Neutrophil (primary cell): ENCODE measurements around the gene MC2R.

Experiments used
- H3K27ac ChIP-seq: fragments of 200-600 bp; sonication (generic); 2 replicates; pipeline ENCODE4 v1.5.1; 2016; ENCODE audit warnings: mild to moderate bottlenecking, moderate library complexity
- H3K27me3 ChIP-seq: fragments of 200-600 bp; sonication (generic); 2 replicates; pipeline ENCODE4 v1.6.0; 2016; ENCODE audit warnings: mild to moderate bottlenecking
- H3K36me3 ChIP-seq: fragments of 200-600 bp; sonication (generic); 2 replicates; pipeline ENCODE4 v1.5.1; 2017
- H3K4me1 ChIP-seq, 2 experiments: fragments of 200-600 bp in 1 of 2; sonication (generic) in 1 of 2; 1 replicate in 1 of 2; 2 replicates in 1 of 2; pipeline versions ENCODE4 v1.5.1 to v1.6.1; 2013 to 2016; ENCODE audit warnings: low read depth in 1 of 2, low read length in 1 of 2, mild to moderate bottlenecking in 1 of 2, moderate library complexity in 1 of 2; ENCODE audit not compliant: control insufficient read depth in 1 of 2, insufficient read depth in 1 of 2
- H3K4me3 ChIP-seq, 2 experiments: fragments of 200-600 bp in 1 of 2; sonication (generic) in 1 of 2; 1 replicate in 1 of 2; 2 replicates in 1 of 2; pipeline ENCODE4 v1.5.1; 2013 to 2016; ENCODE audit warnings: low read depth in 1 of 2, low read length in 1 of 2, mild to moderate bottlenecking in 1 of 2, moderate library complexity in 1 of 2
- H3K9me3 ChIP-seq: fragments of 200-600 bp; sonication (generic); 2 replicates; pipeline ENCODE4 v1.5.1; 2016
- TF ChIP-seq, protein P1 (sequence below): fragments of 200-600 bp; sonication (generic); IDR thresholded peaks from 2 replicates; pipeline ENCODE4 v1.5.1; 2016; ENCODE audit warnings: antibody characterized with exemption

MC2R gene

DNA sequence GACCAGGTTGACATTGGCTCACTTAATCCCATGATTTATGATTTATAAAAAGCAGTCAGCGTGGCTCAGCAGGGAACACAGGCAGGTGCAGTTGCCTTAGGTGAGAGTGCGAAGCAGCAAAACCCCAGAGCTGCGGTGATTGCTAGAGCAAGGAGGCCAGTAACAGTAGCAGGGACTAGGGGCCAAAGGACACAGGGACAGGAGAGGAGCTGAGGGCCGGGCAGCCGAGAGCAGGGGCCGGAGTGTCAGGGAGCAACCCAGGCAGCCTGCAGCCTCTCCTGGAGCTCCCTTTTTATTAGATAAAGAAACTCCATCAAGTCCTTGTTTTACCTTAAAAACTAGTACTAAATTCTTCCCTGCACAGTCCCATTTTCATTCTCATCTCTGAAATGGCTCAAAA lies 4.3 kb downstream of the MC2R start:
- no peak overlapping the region for H3K27ac ChIP-seq
- no peaks in the 10 kb centered on the region for H3K27me3 ChIP-seq
- no peaks in the 10 kb centered on the region for H3K9me3 ChIP-seq
- H3K4me1 ChIP-seq, result no peaks in the 10 kb centered on the region
- no peaks in the 10 kb centered on the region for H3K36me3 ChIP-seq
- no peak overlapping the region for H3K4me3 ChIP-seq
- TF ChIP-seq, protein P1, sequence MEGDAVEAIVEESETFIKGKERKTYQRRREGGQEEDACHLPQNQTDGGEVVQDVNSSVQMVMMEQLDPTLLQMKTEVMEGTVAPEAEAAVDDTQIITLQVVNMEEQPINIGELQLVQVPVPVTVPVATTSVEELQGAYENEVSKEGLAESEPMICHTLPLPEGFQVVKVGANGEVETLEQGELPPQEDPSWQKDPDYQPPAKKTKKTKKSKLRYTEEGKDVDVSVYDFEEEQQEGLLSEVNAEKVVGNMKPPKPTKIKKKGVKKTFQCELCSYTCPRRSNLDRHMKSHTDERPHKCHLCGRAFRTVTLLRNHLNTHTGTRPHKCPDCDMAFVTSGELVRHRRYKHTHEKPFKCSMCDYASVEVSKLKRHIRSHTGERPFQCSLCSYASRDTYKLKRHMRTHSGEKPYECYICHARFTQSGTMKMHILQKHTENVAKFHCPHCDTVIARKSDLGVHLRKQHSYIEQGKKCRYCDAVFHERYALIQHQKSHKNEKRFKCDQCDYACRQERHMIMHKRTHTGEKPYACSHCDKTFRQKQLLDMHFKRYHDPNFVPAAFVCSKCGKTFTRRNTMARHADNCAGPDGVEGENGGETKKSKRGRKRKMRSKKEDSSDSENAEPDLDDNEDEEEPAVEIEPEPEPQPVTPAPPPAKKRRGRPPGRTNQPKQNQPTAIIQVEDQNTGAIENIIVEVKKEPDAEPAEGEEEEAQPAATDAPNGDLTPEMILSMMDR, result no peak

DNA sequence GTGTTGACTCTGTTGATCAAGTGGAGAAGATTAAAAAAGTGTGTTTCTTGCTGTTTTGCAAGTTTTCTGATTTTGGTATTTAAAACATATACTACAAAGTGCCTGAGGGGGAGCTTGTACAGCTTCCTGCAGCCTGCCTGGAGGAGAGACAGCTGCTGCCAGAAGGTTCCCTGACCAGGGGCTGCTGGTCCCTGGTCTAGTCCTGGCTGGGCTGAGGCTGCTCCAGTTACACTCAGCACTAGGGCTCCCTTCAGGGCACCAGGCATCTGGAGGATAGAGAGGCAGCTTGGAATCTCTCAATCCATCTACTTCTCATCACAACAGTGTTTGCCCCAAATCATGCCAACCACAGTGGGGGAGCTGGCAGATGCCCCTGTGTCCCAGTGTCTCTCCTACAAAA lies 4.8 kb downstream of the MC2R start:
- Histone ChIP-seq H3K27me3 (no peaks in the 10 kb centered on the region), H3K4me1 (no peaks in the 10 kb centered on the region), H3K36me3 (no peaks in the 10 kb centered on the region), H3K9me3 (no peaks in the 10 kb centered on the region), H3K4me3 (no peak overlapping the region), H3K27ac (no peak overlapping the region)
- TF ChIP-seq, protein P1, result no peak

DNA sequence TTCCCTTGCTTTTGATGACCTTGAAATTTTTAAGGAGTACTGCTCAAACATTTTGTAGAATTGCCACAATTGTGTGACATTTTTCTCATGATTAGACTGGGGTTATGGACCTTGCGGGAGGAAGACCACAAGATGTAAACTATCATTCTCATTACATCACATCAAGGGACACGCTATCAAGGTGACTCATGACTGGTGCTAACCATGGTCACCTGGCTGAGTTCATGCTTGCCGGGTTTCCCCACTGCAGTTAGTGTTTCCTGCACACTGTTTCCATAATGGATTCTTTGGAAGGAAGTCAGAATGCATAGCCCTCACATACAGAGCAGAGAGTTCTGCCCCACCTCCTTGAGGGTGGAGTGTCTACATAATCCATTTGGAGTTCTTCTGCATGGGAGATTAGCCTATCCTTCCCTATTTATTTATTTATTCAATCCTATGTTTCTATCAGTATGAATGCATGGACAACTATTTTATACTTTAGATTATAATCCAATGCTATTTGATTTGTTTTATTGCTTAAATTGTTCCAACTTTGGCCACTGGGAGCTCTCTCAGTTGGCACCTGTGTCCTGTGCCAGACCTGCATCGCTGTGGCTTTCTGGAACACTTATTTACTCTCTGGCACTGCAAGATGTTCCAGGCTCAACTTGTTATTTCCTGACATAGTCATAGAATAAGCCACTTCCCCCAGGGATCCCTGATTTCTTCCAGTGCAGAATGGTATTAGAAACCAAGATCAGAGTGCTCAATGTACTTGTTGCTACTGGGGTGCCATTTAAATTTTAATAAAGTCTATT lies 6.0 kb downstream of the MC2R start:
- H3K36me3 ChIP-seq, result no peaks in the 10 kb centered on the region
- no peaks in the 10 kb centered on the region for H3K27me3 ChIP-seq
- H3K4me3 ChIP-seq, result no peak overlapping the region
- TF ChIP-seq, protein P1, result no peak
- no peak overlapping the region for H3K27ac ChIP-seq
- H3K9me3 ChIP-seq, result no peaks in the 10 kb centered on the region
- no peaks in the 10 kb centered on the region for H3K4me1 ChIP-seq

DNA sequence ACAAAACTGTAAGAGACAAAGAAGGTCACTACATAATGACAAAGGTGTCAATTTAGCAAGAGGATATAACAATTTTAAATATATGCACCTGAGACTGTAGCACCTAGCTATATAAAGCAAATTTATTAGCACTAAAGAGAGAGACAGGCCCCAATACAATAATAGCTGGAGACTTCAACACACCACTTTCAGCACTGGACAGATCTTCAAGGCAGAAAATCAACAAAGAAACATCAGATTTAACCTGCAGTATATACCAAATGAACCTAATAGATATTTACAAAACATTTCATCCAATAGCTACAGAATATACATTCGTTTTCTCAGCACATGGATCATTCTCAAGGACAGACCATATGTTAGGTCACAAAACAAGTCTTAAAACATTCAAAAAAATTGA lies 14.7 kb downstream of the MC2R start:
- Histone ChIP-seq H3K27ac (no peak overlapping the region), H3K9me3 (no peaks in the 10 kb centered on the region), H3K27me3 (no peaks in the 10 kb centered on the region), H3K4me1 (no peaks in the 10 kb centered on the region), H3K4me3 (no peak overlapping the region), H3K36me3 (no peaks in the 10 kb centered on the region)
- TF ChIP-seq, protein P1, result no peak

DNA sequence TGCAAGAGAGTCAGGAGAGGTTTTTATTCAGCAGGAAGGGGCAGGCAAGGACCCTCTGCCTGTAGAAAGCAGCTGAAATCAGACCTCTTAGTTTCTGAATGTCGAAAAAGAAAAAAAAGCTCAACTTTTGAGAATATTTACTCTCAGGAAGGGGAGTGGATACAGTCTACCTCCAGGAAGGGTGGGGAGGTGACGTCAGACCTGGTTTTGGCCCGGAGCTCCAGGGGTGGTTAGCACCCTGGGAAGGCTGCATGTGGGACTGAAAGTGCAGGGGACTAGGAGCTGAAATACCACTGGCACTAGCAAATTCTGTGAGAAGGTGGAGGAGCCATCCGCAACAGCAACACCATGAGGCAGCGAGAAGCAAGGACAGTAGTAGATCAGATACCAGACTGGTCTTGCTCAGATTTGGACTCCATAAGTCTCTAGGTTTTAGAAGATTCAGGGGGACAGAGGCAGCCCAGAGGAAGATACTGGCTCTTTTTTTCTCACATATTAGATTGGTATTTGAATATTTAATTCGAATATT lies 19.8 kb downstream of the MC2R start:
- H3K27ac ChIP-seq, result no peak overlapping the region
- H3K9me3 ChIP-seq, result no peaks in the 10 kb centered on the region
- no peak overlapping the region for H3K4me3 ChIP-seq
- H3K36me3 ChIP-seq, result no peaks in the 10 kb centered on the region
- TF ChIP-seq, protein P1, result no peak
- no peaks in the 10 kb centered on the region for H3K4me1 ChIP-seq
- no peaks in the 10 kb centered on the region for H3K27me3 ChIP-seq
